IPS-18c (cell line): ENCODE data around the gene C3orf22.
"Not testable (repeated sequence)": the region's sequence is repeated elsewhere in the genome, so short reads cannot be mapped to it uniquely, and the experiment has no call there.

Source experiments
- H3K4me3 ChIP-seq: 2 replicates; pipeline ENCODE4 v1.7.0; 2013; ENCODE audit warnings: low read depth, mild to moderate bottlenecking, low read length, moderate library complexity; ENCODE audit not compliant: insufficient read depth
- H3K9me3 ChIP-seq: one replicate; pipeline ENCODE4 v1.6.1; 2013; ENCODE audit warnings: mild to moderate bottlenecking, low read length, moderate library complexity; ENCODE audit not compliant: control insufficient read depth, insufficient read depth

C3orf22 gene, protein sequence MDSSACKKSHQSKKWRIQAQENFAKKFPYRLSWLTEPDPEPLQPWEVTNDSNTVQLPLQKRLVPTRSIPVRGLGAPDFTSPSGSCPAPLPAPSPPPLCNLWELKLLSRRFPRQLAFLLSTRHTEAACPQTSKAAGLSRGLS

DNA sequence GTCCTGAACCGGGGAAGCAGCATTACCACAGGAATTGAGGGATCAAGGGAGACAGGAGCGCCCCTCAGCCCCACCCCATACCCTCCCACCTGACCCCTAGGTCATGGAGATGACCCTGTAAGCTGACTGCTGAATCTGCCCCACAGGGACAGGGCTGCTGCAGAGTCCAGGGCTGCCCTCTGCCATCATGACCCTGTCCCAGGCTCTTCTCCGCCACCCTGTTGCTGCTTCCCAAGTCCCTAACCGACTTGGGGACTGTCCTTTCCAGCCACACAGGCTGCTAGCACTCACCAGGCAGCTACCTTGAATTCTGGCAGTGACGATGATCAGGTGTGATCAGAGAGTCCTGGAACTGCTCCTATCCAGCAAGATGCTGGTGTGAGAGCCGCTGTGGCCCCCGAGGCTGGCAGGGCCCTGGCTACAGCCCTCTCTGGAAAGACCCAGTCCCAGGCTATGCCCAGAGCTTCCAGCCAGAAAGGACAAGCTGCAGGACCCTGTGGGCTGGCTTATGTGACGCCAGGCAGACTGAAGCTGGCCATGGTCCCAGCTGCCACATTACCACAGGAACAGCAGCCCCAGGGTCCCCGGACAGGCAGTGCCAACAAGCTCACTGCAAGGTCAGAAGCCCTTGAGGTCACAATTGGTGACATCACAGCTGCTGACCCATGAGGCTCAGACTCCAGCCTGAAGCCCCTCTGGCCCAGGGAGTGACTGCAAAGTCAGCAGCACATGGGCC lies at the start of gene C3orf22:
TSS of gene C3orf22 (minus strand) at position 597 of the 736 bp plus-strand sequence. CDS start 5,542 bp downstream, outside the sequence.
- no peak within 1 kb of the TSS for H3K4me3 ChIP-seq
- H3K9me3 ChIP-seq, result no peaks in the 10 kb centered on the region

DNA sequence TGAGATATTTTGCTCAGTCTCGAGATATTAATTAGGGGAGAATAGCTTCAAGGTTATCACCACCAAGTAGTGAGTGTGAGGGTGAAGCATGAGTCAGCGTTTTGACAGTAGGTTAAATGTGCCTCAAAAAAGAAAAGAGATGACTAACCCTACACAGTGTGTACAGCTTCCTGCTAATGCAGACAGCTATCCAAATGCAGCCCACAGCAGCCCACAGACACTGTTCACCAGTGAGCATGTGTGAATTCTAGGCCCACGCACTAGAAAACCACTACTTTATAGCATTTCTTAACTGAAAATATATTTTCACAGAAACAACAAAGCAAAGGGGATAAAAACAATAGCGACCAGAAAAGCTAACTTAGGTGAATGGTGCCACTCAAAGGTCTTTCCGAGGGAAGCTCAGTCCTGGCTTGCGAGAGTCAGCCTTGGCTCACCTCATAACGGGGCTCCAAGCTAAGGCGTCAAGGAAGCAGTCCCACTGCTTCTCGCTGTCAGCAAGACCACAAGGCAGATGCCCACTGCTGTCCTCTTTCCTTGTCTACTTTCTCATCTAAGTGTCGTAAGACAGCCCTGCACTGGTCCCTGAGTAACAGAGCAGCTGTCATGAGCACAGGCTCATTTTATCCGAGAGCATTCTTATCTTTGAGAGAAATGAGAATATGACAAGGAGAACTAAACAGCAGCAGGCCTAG lies 48.6 kb upstream of the C3orf22 start:
- Histone ChIP-seq H3K4me3 (no peak overlapping the region), H3K9me3 (no peaks in the 10 kb centered on the region)

DNA sequence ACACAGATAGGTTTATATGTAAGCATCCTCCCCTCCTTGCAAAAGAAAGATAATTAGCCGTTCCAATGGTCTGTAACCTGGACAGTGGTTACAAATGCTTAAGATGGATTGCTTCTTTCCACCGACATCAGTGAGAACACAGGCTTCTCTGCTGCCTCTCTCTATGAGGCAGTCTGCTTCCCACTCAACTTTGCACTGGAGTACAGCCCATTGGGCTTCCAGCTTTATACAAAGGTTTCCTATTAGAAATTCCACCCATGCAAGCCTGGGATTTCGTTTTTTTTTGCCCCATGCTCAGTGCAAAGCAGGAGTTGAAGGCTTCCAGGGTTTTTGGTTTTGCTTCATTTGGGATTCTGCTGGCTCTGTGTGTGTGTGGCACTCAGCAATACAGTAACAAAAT lies 47.3 kb upstream of the C3orf22 start:
- Histone ChIP-seq H3K4me3 (no peak overlapping the region), H3K9me3 (no peaks in the 10 kb centered on the region)

DNA sequence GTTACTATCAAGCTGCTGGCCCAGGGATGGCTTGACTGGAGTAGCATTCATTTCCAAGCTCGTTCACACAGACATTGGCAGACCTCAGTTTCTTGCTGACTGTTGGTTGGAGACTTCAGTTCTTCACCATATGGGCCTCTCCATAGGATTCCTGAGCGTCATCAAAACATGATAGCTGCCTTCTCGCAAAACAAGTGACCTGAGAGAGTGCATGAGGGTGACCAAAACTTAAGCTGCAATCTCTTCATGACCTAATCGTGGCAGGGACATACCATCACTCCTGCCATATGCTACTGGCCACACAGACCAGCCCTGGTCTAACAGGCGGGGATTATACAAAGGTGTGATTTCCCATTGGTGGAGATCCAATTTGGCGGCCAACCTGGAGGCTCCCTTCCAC lies 46.0 kb upstream of the C3orf22 start:
- Histone ChIP-seq H3K9me3 (no peaks in the 10 kb centered on the region), H3K4me3 (no peak overlapping the region)

DNA sequence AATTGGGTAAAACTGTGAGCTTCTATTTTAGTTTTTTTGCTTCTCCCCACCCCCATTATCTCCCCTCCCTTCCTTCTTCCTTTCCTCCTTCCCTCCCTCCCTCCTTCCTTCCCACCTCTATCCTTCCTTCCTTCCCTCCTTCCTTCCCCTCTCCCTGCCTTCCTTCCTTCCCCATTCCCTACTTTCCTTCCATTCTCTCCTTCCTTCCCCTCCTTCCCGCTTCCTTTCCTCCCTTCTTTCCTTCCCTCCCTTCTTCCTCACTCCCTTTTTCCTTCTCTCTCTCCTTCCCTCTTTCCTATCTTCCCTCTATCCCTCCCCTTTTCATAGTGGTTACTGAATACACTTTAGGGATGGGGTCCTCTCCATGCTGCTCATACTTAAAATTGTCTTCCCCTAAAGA lies 40.4 kb upstream of the C3orf22 start:
- no peak overlapping the region for H3K4me3 ChIP-seq
- no peaks in the 10 kb centered on the region for H3K9me3 ChIP-seq

DNA sequence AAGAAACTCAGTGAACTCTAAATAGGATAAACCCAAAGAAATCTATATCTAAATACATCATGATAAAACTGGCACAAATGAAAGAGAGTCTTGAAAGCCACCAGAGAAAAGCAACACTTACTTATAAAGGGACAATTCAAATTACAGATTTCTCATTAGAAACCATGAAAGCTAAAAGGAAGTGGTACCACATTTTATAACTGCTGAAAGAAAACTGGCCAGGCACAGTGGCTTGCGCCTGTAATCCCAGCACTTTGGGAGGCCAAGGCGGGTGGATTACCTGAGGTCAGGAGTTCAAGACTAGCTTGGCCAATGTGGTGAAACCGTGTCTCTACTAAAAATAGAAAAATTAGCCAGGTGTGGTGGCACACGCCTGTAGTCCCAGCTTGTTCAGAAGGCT lies 36.7 kb upstream of the C3orf22 start:
- not testable (repeated sequence) for H3K9me3 ChIP-seq

DNA sequence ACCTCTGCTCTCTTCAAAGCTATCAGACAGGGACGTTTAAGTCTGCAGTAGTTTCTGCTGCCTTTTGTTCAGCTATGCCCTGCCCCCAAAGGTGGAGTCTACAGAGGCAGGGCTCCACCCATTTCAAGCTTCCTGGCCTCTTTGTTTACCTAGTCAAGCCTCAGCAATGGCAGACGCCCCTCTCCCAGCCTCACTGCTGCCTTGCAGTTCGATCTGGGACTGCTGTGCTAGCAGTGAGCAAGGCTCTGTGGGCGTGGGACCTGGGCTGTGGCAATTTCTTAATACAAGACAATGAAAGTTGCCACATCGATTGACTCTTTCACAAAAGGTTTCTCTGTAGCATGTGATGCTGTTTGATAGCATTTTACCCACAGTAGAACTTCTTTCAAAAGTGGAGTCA lies 32.8 kb upstream of the C3orf22 start:
- not testable (repeated sequence) for H3K9me3 ChIP-seq, H3K4me3 ChIP-seq

More for the DNA sequence above, 36.7 kb upstream of the C3orf22 start:
- not testable (repeated sequence) for H3K4me3 ChIP-seq

DNA sequence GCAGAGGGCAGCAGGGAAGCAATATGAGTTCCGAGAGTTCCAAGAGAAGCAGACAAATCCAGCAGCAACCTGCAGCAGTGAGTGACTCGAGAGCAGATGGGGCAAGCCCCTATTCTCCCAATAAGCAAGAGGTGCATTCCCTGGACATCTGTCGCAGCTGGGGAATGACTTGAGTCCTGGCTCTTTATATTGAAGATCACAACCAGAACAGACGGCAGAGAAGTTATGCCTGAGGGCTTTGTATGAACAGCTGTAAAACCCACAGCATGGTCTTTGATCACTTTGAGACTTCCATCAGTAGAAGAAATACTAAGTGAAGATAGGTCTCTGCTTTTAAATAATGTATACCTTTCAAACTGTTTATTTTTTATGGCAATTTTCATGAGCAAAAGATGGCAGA lies 23.6 kb upstream of the C3orf22 start:
- no peak overlapping the region for H3K4me3 ChIP-seq
- H3K9me3 ChIP-seq, result no peaks in the 10 kb centered on the region

DNA sequence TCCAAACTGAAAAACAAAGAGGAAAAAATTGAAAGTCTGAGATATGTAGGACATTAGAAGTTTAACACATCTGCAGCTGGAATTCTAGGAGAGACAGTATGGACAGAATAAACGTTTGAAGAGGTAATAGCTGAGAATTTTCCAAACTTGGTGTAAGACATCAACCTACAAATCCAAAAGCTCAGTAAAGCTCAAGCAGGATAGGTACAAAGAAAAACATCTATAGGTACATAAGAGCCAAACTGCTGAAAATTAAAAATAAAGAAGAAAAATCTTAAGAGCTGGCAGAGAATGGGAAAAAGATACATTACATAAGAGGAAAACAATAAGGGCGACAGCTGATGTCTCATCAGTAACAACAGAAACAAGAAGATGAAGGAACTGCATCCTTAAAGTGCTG lies 22.8 kb upstream of the C3orf22 start:
- Histone ChIP-seq H3K9me3 (no peaks in the 10 kb centered on the region), H3K4me3 (no peak overlapping the region)

DNA sequence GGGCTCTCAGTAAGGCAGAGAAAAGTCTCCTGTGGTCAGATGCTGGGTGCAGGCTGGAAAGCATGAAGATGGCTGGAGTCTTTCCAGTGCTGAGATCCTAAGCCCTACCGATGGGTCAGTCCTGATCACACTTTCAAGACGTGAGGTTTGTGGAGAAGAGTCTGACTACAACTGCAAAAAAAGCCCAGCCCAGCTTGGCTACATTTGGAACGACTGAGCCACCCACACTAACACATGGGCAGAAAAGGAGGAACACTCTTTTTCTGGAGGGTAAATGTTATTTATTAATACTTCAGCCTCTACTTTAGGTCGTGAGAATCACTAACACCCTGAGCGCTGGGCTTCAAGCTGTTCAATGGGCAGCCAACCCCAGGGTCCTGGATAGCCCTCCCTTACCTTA lies 22.0 kb upstream of the C3orf22 start:
- Histone ChIP-seq H3K4me3 (no peak overlapping the region), H3K9me3 (no peaks in the 10 kb centered on the region)

DNA sequence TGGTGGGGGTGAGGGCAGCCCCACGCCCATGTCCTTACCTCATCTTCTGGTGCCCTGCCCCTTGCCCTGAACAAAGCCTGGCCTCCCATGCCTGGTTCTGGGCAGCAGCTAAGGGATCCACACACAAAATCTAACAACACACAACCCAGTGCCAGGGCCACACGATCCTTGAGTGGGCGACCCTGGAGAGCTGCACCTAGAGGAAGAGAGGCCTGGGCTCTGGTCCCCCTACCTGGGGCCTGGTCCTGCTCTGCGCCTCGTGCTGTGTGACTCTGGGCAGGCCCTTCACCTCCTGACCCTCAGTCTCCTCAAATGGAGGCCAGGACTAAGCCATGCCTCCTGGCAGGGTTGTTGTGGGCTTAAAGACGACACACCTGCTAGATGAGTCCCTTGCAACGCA lies 20.0 kb upstream of the C3orf22 start:
- Histone ChIP-seq H3K9me3 (no peaks in the 10 kb centered on the region), H3K4me3 (no peak overlapping the region)

DNA sequence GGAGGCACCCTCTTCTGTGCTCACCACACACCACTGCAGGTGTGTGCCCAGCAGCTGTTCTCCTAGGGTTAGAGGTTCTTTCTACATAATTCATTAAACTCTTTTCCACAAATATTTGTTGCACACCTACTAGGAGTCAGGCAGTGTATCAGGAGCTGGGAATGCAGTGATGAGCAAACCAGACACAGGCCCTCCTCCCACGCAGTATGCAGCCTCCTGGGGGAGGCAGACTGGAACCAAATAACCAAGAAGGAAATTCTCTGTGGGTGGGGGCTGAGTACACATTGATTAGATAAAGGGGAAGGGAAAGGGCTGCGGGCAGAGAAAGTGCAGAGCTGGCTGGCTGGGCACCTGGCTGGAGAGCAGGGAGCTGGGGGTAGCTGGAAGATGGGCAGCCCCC lies 18.5 kb upstream of the C3orf22 start:
- Histone ChIP-seq H3K9me3 (no peaks in the 10 kb centered on the region), H3K4me3 (no peak overlapping the region)

DNA sequence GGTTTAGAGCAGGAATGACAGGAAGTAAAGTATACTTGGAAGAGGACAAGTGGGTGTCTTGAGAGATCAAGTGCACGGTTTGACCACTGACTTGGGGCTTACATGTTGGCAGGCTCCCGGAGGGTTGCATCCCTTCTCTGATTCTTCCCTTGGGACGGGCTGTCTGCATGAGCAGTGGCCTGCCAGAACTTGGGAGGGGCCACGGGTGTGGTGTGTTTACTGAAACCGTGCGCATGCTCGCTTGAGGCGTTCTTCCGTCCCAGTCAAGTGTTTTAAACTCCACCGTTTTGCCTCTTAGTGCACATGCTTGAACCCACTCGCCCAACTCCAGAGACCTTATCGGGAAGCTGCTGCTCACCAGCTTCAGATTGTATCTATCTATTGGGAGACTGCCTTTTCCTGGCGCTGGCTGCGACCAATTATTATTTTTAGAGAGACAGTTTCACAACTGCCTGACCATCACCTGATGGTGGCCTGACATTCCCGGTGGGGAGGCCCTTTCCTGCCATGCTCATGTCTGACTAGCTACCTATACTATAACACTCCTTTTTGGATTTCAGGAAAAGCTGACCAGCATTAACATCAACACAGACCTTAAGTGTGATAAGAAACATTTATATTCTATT lies 14.9 kb upstream of the C3orf22 start:
- Histone ChIP-seq H3K9me3 (no peaks in the 10 kb centered on the region), H3K4me3 (no peak overlapping the region)

DNA sequence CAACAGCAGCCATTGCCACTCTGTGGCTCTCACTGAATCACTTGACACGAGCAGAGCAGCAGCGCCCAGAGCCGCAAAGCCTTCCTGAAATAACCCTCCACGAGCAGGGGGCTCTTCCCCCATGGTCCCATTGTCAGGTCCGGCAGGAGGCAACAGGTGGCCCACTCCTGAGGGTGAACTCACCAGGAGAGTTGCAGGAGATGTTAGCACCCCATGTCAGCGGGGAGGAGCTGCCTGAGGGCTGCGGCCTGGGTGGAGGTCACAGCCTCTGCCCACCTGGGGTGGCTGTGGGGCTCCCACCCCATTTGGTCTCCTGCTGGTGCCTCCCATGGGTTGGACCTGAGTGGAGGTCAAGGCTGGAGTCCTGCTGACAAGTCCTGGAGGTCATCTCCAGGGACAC lies 12.3 kb upstream of the C3orf22 start:
- Histone ChIP-seq H3K4me3 (no peak overlapping the region), H3K9me3 (no peaks in the 10 kb centered on the region)

DNA sequence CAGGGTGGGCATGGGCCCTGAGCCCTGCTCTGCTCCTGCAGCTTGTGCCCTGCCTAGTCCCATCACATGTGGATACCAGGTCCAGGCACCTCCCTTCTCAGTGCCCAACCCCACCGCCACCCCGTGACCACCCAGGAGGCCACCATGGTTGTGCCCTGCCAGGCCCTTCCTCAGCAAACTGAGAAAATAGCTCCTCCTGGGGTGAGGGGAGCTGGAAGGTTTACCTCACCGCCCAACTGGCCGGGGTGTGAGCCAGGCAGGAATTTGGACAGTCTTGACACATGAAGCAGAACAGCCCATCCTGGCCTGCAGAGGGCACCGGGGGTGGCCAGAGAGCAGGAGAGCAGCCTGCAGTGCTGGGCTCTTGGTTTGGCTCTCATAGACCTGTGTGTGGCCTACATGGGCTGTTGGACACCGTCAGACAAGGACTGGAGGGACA lies 11.4 kb upstream of the C3orf22 start:
- Histone ChIP-seq H3K4me3 (no peak overlapping the region), H3K9me3 (no peaks in the 10 kb centered on the region)

DNA sequence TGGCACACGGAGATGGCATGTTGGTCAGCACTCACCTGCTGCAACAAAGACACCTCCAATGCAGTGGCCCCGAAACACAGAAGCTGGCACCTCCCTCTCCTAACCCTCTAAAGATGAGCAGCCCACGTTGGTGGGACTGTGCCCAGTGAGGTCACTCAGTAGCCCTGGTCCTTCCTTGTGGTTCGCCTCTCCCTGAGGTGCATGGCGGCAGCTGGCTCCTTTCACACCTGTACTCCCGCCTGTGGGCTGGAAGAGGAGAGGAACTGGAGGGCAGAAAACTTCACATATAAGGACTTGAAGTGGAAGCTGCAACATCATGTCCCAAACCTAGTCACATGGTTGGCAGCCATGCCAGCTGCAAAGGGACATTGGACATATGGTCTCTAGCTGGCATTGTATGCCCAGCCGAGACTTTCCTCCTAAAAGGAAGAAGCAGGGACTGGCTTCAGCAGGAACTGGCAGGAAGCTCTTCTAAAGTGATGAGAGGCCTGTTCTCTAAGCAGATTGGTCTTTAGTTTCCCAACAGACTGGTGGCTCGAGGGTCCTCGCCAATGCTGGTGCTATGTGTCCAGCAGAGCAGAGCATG lies 10.8 kb upstream of the C3orf22 start:
- no peak overlapping the region for H3K4me3 ChIP-seq
- H3K9me3 ChIP-seq, result no peaks in the 10 kb centered on the region

DNA sequence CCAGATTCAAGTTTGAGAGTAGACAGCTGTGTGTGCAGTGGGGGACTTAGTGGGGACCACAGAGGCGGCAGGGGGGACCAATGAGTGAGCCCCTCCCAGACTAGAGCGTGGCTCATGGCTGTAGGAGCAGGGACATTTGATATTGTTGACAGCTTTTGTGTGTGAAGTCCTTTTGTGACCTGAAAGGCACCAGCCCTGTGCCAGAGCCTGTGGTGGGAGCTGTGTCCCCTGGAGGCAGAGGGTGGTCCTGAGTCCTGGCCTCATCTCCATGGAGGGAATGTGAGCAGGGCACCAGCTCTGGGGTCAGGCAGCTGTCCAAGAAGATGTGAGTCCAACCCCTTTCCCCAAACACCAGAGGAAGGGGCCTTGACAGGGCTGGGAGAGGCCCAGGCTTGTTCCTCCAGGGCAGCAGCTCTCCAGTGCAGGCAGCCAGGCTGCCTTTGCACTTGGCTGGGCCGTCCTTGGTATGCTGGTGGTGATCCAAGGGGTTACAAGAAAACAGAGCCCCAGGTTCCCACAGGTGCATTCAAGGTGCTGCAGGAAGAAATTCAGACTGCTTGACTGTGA lies 10.1 kb upstream of the C3orf22 start:
- Histone ChIP-seq H3K4me3 (no peak overlapping the region), H3K9me3 (no peaks in the 10 kb centered on the region)
